CD4-positive, CD25-positive, alpha-beta regulatory T cell (primary cell): Measurements from ENCODE around the gene MEI4. TPM values are rescaled to one million over a fixed set of nuclear protein-coding genes. Genes with fewer than 3 reads are reported as not detected.
A peak's percentile ranks its signal among the peaks of the same experiment; 100 is the strongest.
"Not testable (repeated sequence)": the region's sequence is repeated elsewhere in the genome, so short reads cannot be mapped to it uniquely, and the experiment has no call there.

Experiments used
- ATAC-seq, 2 donors: fragments of 150-1000 bp; cut with Tn5 transposase; one replicate each; pipeline ENCODE4 v1.10.0; 2021; ENCODE audit warnings: low read depth in 2 of 2, moderate number of reproducible peaks in 2 of 2, moderate library complexity in 1 of 2
- DNase-seq, 3 donors: peaks; one replicate each; pipeline versions ENCODE4 v3.0.0 to v3.0.0-alpha.2; 2012 to 2022; ENCODE audit warnings: mixed read lengths in 1 of 3
- H3K27ac ChIP-seq: one replicate; pipeline ENCODE4 v1.7.0; 2013; ENCODE audit warnings: mild to moderate bottlenecking, low read length; ENCODE audit not compliant: insufficient read depth, poor library complexity, severe bottlenecking
- H3K27me3 ChIP-seq: one replicate; pipeline ENCODE4 v1.7.0; 2013; ENCODE audit warnings: low read length; ENCODE audit not compliant: control insufficient read depth, insufficient read depth
- H3K36me3 ChIP-seq: one replicate; pipeline ENCODE4 v1.7.0; 2013; ENCODE audit warnings: mild to moderate bottlenecking, low read length, moderate library complexity; ENCODE audit not compliant: control insufficient read depth, insufficient read depth
- H3K4me1 ChIP-seq: 2 replicates; pipeline ENCODE4 v1.7.0; 2013; ENCODE audit warnings: mild to moderate bottlenecking, low read length; ENCODE audit not compliant: insufficient read depth, control insufficient read depth, poor library complexity, severe bottlenecking
- H3K4me3 ChIP-seq: one replicate; pipeline ENCODE4 v1.7.0; 2013; ENCODE audit warnings: low read depth, mild to moderate bottlenecking, low read length, moderate library complexity
- H3K9me3 ChIP-seq, 2 experiments: 1 replicate in 1 of 2; 2 replicates in 1 of 2; pipeline ENCODE4 v1.7.0; 2013; ENCODE audit warnings: low read length in 2 of 2, mild to moderate bottlenecking in 1 of 2, moderate library complexity in 1 of 2; ENCODE audit not compliant: control insufficient read depth in 2 of 2
- H3K27ac Mint-ChIP-seq, 3 donors: one replicate each; pipeline ENCODE4 v1.8.0; 2020 to 2022; ENCODE audit warnings: mild to moderate bottlenecking in 3 of 3, mixed read lengths in 3 of 3, moderate library complexity in 2 of 3
- H3K27me3 Mint-ChIP-seq: one replicate; pipeline ENCODE4 v1.8.0; 2022; ENCODE audit warnings: mild to moderate bottlenecking, mixed read lengths
- H3K36me3 Mint-ChIP-seq: one replicate; pipeline ENCODE4 v1.8.0; 2020; ENCODE audit warnings: mixed read lengths
- H3K4me1 Mint-ChIP-seq, 4 donors: one replicate each; pipeline ENCODE4 v1.8.0; 2020 to 2022; ENCODE audit warnings: mixed read lengths in 4 of 4, mild to moderate bottlenecking in 1 of 4
- H3K4me3 Mint-ChIP-seq, 4 donors: one replicate each; pipeline ENCODE4 v1.8.0; 2020 to 2022; ENCODE audit warnings: mild to moderate bottlenecking in 4 of 4, mixed read lengths in 4 of 4, moderate library complexity in 3 of 4
- H3K9me3 Mint-ChIP-seq, 7 donors: one replicate each; pipeline ENCODE4 v1.8.0; 2020 to 2022; ENCODE audit warnings: mixed read lengths in 7 of 7, mild to moderate bottlenecking in 3 of 7, moderate library complexity in 2 of 7
- polyA plus RNA-seq, 4 donors: library from polyadenylated mRNA; unstranded; fragments of 300-500 nt; fragmentation: Illumina TruSeq; gene quantifications; one replicate each; pipeline ENCODE4 v1.2.3, GENCODE V29; 2021
- total RNA-seq: library from RNA; stranded (reverse); gene quantifications from one replicate; pipeline ENCODE4 v1.2.3, GENCODE V29; 2022

MEI4 gene
- total and polyA plus RNA-seq, 5 donors from 2014 or later: not detected

DNA sequence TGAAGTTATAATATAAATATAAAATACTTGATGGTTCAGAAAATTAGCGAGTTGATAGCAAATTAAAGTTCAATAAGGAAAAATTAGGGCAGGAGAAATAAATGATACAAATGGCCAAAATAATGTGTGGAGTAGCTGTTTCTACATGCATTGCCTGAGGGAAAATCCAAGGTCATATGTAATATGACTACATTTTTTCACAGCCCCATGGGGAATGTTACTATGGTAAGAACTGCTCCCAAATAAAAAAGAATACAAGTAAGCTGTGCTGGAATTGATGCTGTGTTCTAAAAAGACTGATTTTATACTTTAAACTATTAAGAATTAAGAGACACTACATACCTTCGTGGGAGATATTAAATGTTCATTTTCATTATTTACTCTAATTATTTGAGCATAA lies 34.1 kb downstream of the MEI4 start:
- Histone ChIP-seq H3K27me3 (no peaks in the 10 kb centered on the region), H3K4me3 (no peak overlapping the region), H3K36me3 (no peaks in the 10 kb centered on the region), H3K27ac (no peak overlapping the region), H3K9me3 (no peaks in the 10 kb centered on the region), H3K4me1 (no peaks in the 10 kb centered on the region)
- H3K27me3 Mint-ChIP-seq: no peaks in the 10 kb centered on the region
- DNase-seq (no peak), ATAC-seq (no peak)
- H3K4me1 Mint-ChIP-seq: no peaks in the 10 kb centered on the region
- H3K4me3 Mint-ChIP-seq: no peak overlapping the region
- peaks cover 0 to 11% (median 4%) of the 10 kb centered on the region in 7 donors for H3K9me3 Mint-ChIP-seq
- H3K36me3 Mint-ChIP-seq: no peaks in the 10 kb centered on the region
- H3K27ac Mint-ChIP-seq: no peak overlapping the region

DNA sequence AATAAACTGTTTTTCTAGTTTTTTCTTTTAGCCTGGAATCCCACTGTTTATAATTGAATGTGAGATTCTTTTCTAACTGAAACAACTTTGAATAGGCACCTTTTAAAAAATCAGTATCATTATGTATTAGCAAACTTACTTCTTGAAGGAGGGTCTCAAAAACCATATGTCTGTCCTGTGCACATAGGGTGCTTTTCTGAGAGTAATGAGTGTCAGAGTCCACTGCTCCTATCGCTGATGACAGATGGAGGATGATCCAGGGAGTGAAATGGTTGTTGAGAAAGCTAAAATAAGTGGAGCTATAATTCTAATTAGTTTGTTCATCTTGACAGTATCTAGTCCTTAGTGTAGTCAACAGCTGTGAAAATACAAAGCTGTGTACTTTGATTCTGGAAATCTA lies 35.8 kb downstream of the MEI4 start:
- H3K9me3 Mint-ChIP-seq: peaks cover 0 to 13% (median 5%) of the 10 kb centered on the region in 7 donors
- Histone ChIP-seq H3K4me1 (no peaks in the 10 kb centered on the region), H3K36me3 (no peaks in the 10 kb centered on the region), H3K27me3 (no peaks in the 10 kb centered on the region), H3K4me3 (no peak overlapping the region), H3K27ac (no peak overlapping the region), H3K9me3 (no peaks in the 10 kb centered on the region)
- H3K4me1 Mint-ChIP-seq: no peaks in the 10 kb centered on the region
- DNase-seq (no peak), ATAC-seq (no peak)
- no peak overlapping the region for H3K4me3 Mint-ChIP-seq
- H3K27ac Mint-ChIP-seq: no peak overlapping the region
- no peaks in the 10 kb centered on the region for H3K27me3 Mint-ChIP-seq
- no peaks in the 10 kb centered on the region for H3K36me3 Mint-ChIP-seq

DNA sequence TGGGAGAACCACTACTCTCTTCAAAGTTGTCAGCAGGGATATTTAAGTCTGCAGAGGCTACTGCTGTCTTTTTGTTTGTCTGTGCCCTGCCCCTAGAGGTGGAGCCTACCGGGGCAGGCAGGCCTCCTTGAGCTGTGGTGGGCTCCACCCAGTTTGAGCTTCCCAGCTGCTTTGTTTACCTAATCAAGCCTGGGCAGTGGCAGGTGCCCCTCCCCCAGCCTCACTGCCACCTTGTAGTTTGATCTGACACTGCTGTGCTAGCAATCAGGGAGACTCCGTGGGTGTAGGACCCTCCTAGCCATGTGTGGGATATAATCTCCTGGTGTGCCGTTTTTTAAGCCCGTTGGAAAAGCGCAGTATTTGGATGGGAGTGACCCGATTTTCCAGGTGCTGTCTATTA lies 47.3 kb downstream of the MEI4 start:
- H3K9me3 ChIP-seq, H3K27ac Mint-ChIP-seq, H3K27ac ChIP-seq, H3K4me1 ChIP-seq, H3K27me3 Mint-ChIP-seq, DNase-seq, ATAC-seq, H3K36me3 ChIP-seq, H3K27me3 ChIP-seq, H3K4me3 Mint-ChIP-seq, H3K4me1 Mint-ChIP-seq, H3K4me3 ChIP-seq, H3K36me3 Mint-ChIP-seq: not testable (repeated sequence)
- H3K9me3 Mint-ChIP-seq: peaks cover 0 to 12% (median 7%) of the 10 kb centered on the region in 7 donors

DNA sequence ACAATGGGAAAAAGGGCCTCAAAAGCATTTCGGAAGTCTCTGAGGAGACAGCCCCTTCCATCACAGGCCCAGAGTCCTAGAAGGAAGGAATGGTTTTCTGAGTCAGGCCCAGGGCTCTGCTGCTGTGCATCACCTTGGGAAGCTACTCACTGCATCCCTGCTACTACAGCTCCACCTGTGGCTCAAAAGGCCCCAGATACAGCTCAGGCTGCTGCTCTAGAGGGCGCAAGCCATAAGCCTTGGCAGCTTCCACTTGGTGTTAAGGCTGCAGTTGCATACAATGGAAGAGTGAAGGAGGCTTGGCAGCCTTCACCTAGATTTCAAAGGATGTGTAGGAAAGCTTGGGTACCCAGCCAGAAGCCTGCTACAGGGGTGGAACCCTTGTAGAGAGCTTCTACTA lies 54.8 kb downstream of the MEI4 start:
- ATAC-seq: no peak
- Mint-ChIP-seq H3K4me3 (no peak overlapping the region), H3K9me3 (peaks cover 0 to 22% (median 12%) of the 10 kb centered on the region in 7 donors), H3K27ac (no peak overlapping the region), H3K27me3 (no peaks in the 10 kb centered on the region), H3K4me1 (no peaks in the 10 kb centered on the region), H3K36me3 (no peaks in the 10 kb centered on the region)
- no peaks in the 10 kb centered on the region for H3K4me1 ChIP-seq
- H3K4me3 ChIP-seq: no peak overlapping the region
- H3K36me3 ChIP-seq: no peaks in the 10 kb centered on the region
- H3K27me3 ChIP-seq: no peaks in the 10 kb centered on the region
- H3K27ac ChIP-seq: no peak overlapping the region
- peaks cover 0 to 13% of the 10 kb centered on the region in 2 experiments for H3K9me3 ChIP-seq
- DNase-seq: no peak

- no peak overlapping the region for H3K27ac Mint-ChIP-seq
- H3K36me3 ChIP-seq: no peaks in the 10 kb centered on the region
- H3K27ac ChIP-seq: no peak overlapping the region
- H3K4me3 Mint-ChIP-seq: no peak overlapping the region
- no peak overlapping the region for H3K4me3 ChIP-seq
- no peak for ATAC-seq
- peaks cover 3 to 9% (median 5%) of the 10 kb centered on the region in 7 donors for H3K9me3 Mint-ChIP-seq
- no peaks in the 10 kb centered on the region for H3K27me3 Mint-ChIP-seq
- H3K9me3 ChIP-seq: no peaks in the 10 kb centered on the region
- no peaks in the 10 kb centered on the region for H3K27me3 ChIP-seq
- no peak for DNase-seq
- H3K4me1 ChIP-seq: no peaks in the 10 kb centered on the region
- H3K36me3 Mint-ChIP-seq: no peaks in the 10 kb centered on the region
- no peaks in the 10 kb centered on the region for H3K4me1 Mint-ChIP-seq
These were observed 62.7 kb downstream of the MEI4 start for GRCh38 chr6:77715588-77715987.

DNA sequence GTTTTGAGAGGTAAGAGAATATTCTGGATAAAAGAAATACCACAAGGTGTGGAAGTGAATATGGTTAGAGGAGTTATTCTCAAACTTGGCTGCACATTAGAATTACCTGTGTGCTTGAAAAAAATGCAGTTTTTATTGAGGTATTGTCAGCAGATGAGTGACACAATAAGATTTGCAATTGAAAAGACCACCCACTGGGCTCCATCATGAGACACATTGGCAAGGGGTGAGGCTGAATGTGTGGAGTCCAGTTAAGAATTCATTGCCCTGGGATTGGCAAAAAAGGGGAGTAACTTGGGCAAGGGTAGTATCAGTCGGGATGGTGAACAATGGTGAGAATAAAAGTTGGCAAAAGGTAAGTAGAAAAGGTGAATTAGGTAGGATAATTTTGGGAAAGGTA lies 63.5 kb downstream of the MEI4 start:
- no peak overlapping the region for H3K4me3 ChIP-seq
- H3K27me3 ChIP-seq: no peaks in the 10 kb centered on the region
- no peaks in the 10 kb centered on the region for H3K4me1 ChIP-seq
- no peaks in the 10 kb centered on the region for H3K36me3 ChIP-seq
- DNase-seq: no peak
- H3K9me3 Mint-ChIP-seq: peaks cover 3 to 9% (median 5%) of the 10 kb centered on the region in 7 donors
- no peaks in the 10 kb centered on the region for H3K27me3 Mint-ChIP-seq
- ATAC-seq: no peak
- no peaks in the 10 kb centered on the region for H3K9me3 ChIP-seq
- no peak overlapping the region for H3K27ac ChIP-seq
- H3K4me3 Mint-ChIP-seq: no peak overlapping the region
- no peaks in the 10 kb centered on the region for H3K4me1 Mint-ChIP-seq
- no peaks in the 10 kb centered on the region for H3K36me3 Mint-ChIP-seq
- H3K27ac Mint-ChIP-seq: no peak overlapping the region

DNA sequence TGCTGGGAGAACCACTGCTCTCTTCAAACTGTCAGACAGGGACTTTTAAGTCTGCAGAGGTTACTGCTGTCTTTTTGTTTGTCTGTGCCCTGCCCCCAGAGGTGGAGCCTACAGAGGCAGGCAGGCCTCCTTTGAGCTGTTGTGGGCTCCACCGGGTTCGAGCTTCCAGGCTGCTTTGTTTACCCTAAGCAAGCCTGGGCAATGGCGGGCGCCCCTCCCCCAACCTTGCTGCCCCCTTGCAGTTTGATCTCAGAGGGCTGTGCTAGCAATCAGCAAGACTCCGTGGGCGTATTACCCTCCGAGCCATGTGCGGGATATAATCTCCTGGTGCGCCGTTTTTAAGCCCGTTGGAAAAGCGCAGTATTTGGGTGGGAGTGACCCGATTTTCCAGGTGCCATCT lies 83.2 kb downstream of the MEI4 start:
- peaks cover 0 to 22% (median 10%) of the 10 kb centered on the region in 7 donors for H3K9me3 Mint-ChIP-seq
- not testable (repeated sequence) for H3K36me3 ChIP-seq, H3K27me3 Mint-ChIP-seq, H3K27ac ChIP-seq, H3K4me1 ChIP-seq, H3K4me1 Mint-ChIP-seq, H3K36me3 Mint-ChIP-seq, H3K9me3 ChIP-seq, ATAC-seq, H3K27me3 ChIP-seq, H3K4me3 Mint-ChIP-seq, H3K27ac Mint-ChIP-seq, DNase-seq, H3K4me3 ChIP-seq

GRCh38 chr6:77740380-77740779 lies 87.5 kb downstream of the MEI4 start:
- H3K27ac ChIP-seq: no peak overlapping the region
- H3K27ac Mint-ChIP-seq: no peak overlapping the region
- H3K4me3 ChIP-seq: no peak overlapping the region
- H3K4me1 Mint-ChIP-seq: no peaks in the 10 kb centered on the region
- H3K9me3 Mint-ChIP-seq: peaks cover 0 to 14% (median 8%) of the 10 kb centered on the region in 7 donors
- peak in 1 of 3 donors; percentile 1 for DNase-seq
- H3K4me1 ChIP-seq: no peaks in the 10 kb centered on the region
- H3K27me3 Mint-ChIP-seq: no peaks in the 10 kb centered on the region
- no peaks in the 10 kb centered on the region for H3K36me3 Mint-ChIP-seq
- H3K27me3 ChIP-seq: no peaks in the 10 kb centered on the region
- H3K9me3 ChIP-seq: no peaks in the 10 kb centered on the region
- H3K4me3 Mint-ChIP-seq: no peak overlapping the region
- no peaks in the 10 kb centered on the region for H3K36me3 ChIP-seq
- no peak for ATAC-seq
